ENCODE measurements around the gene CAMK2B. TPM values are rescaled to one million over a fixed set of nuclear protein-coding genes. Genes with fewer than 3 reads are reported as not detected.

CAMK2B gene
- total RNA-seq, 1 experiment from 2014 or later = 0.06 TPM

DNA sequence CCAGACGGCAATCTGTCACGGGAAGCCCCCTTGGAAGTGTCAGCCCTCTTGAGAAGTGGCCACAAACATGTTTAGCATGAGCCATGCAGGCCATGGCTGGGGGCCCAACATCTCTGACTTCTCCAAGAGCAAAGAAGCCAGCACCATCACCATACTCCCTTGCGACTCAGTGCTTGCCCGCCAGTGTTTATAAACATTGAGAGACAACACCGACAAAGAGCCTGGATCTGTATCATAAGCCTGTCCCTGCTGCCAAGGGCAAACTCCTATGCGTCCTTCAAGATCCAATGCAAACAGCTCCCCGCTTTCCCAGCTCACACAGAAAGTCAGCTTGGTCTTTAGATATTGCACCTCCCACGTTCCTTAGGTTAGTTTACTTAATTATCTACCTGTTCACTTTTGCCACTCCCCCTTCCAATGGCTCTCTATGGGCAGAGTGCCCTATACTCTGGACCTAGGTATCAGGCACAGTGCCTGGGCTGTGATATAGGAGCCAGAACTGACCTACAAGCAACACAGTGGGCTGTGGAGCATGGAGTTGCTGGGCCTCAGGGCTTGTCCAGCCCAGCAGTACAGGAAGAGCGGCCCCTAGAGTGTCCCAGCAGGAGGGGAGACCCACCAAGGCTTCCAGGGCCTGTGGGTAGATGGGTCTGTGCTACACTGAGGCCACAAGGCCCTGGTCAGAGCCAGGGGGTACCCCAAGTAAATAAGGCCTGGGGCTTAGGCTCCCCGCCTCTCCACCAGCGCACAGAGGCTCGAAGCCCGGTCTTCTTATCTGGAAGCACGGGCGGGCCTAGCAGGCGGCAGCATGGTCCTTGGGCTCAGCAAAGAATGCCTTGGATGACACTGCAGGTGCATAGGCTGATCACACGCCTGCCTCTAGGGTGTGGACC lies 37.7 kb downstream of the CAMK2B start:
- DNase-seq (ENCODE audit: low read depth) = no peak

DNA sequence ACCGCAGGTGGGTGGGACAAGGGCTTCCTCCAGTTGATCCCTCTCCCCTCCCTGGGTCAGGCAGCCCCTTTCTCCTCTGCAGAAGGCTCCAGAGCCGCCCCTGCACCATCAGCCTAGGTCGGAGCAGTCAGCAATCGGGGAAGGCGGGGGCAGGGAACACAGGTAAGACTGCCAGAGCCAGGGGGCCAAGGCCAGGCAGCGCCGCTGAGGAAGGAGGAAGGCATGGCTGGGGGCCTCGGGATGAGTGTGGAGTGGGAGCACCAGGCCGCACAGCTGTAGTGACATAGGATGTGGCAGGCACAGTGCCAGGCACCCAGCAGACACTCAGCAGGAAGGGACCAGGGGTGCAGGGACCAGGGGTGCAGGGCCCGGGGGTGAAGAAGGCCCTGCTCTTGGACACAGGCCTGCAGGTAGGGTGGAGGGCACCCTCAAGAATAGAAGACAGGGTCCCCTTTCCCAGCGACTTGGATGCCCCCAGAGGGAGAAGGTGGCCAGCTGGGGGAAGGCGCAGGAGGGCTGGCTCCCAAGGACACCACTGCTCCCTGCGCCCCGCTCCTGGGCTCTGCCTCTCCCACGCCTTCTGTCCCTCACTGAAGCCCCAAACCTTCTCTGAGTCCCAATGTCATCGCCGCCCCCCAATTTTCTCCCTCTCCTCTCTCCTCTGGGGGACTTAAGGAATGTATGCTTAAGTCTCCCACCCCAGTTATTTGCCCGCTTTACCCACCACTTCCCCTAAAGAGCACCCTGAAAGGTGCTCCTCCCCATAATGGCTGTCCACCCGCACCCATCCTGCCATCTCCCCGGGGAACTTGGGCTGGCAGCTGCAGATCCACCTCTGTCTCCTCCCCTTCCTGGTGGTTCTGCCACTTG lies 38.5 kb downstream of the CAMK2B start:
- no peak for DNase-seq (ENCODE audit: low read depth)

DNA sequence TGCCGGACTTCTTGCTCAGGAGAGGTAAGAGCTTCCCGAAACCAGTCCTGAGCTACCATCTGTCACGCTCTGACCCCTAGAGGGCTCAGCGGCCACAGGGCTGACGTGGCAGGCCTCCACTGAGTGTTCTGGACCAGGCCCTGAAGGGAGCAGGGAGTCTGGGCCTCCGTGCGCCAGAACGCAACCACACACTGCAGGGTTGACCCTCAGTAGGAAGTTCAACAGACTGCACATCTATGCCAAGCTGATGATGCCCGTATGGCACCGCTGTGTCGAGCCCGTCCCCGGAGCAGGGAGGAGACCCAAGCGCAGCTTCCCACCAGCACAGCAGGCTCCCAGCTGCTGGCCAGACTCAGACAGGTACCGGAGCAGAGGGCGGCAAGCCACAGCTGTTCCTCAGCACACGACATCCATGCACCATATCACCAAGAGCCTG lies 39.2 kb downstream of the CAMK2B start:
- no peak for DNase-seq (ENCODE audit: low read depth)

DNA sequence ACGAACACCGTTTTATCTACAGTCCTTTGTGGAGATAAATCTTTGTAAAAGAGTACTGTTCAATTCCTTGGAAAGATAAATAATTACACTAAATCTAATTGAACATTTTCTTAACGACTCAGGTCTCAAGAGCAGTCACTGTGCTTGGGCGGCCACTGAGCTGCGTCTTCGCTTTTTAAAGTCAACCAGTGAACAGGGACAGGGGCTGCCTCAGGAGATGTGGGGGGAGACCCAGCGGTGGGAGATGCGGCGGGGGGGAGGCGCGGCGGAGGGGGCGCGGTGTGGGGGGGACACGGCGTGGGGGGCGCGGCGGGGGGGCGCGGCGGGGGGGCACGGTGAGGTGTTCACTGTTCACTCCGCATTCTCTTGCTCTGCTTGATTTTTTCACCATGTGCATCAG lies 39.8 kb downstream of the CAMK2B start:
- DNase-seq (ENCODE audit: low read depth) = no peak

DNA sequence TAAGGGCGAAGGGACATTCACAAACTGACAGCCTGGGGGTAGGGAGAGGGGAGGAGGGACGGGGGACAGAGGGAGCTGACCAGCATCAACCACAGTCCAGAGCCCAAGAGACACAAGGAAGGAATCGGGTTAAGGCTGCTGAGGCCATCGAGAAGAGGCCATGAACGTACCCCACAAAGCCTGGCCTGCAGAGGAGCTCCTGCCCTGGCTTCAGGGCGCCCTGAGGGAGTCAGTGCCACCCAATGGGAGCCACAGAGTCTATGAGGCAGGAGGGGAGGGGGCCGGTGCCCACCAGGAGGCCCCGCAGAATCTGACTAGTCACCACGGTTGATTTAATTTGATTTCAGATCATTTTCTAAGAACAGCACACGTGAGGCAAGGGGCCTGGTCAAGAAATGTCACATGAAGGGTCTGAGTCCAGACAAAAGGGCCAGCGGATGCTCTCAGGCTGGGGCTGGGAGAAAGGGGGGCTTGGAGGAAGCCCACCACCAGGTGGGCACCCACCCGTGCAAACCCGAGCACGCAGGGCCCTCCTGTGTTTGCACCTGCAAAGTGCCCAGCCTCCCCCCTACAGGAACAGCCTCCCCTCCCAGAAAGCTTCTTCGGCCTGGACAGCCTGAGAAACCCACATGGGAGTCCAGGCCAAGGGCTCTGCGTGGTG lies 40.4 kb downstream of the CAMK2B start:
- DNase-seq (ENCODE audit: low read depth) = no peak

DNA sequence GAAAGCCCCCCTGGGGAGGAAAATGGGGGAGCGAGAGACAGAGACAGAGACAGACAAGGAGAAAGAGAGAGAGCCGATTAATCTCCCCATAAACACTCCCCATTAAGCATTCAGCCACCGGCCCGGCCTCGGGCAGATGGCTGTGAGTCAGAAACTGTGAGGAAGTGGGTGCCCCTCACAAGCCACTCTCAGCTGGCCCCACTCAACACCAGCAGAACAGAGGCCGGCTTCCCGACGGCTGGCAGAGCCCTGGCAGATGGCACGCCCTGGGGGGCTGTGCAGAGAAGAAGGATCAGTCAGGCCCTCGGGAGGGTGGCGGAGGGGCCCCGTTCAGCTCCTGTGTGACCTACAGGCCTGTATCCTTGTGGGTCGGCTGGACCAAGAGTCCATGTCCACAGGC lies 41.2 kb downstream of the CAMK2B start:
- peak; percentile 72 for DNase-seq (ENCODE audit: low read depth)

DNA sequence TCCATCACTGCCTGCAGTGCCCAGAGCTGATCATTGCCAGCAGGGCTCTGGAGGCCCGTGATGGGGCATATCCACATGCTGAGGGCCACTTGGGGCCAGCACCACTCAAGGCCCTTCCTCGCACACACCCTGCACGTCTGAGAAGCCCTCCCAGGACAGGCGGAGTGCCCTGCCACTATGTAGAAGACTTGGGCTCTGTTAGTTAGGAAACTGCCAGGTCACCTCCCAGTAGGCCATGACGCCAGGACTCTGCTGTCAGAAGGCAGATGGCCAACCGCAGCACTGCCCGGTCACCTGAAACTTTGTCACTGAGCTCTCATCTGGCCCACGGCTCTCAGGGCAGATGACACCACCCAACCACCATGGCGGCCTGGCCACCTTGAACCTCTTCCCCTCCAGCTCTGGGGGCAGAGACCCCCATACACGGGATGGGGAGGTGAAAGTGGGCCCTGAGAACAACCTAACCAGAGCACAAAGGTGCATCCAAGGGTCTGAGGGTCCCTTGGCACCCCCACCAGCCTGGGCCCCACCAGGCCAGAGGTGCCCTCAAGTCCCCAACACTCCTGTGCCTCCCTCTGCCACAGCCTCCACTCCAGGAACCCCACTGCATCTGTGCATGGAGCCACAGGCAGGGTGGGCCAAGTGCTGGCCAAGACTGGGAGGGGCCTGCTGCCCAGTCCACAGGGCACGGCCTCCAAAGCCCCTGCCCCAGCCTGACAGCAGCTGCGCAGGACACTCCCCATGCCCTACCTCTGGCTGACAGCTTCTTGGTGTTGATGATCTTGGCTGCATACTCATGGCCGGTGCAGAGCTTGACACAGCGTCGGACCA lies 41.8 kb downstream of the CAMK2B start:
- no peak for DNase-seq (ENCODE audit: low read depth)

DNA sequence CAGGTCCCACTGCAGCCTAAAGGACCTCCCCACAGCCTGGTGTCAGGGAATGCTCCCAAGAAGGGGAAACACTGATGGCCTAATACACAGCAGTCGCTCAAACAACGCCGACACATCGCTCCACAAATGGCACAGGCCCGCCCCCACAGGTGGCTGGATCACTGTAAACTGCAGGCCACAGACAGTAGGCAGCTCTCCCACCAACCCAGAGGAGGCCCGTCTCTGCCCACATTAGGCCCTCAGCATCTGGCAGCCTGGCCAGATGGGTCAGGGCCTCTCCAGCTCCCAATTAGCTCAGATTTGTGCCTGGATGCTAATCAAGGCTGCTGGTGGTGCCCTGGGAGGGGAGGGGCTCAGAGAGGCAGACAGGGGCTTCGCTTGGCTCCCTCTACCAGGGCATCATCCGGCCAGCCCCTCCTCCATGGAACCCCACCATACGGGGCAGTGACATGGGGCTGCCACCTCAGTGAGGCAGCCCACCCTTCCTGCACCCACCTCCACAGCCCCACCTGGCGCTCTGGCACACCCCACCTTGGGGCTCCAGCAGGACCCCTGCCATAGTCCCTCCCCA lies 42.7 kb downstream of the CAMK2B start:
- no peak for DNase-seq (ENCODE audit: low read depth)

DNA sequence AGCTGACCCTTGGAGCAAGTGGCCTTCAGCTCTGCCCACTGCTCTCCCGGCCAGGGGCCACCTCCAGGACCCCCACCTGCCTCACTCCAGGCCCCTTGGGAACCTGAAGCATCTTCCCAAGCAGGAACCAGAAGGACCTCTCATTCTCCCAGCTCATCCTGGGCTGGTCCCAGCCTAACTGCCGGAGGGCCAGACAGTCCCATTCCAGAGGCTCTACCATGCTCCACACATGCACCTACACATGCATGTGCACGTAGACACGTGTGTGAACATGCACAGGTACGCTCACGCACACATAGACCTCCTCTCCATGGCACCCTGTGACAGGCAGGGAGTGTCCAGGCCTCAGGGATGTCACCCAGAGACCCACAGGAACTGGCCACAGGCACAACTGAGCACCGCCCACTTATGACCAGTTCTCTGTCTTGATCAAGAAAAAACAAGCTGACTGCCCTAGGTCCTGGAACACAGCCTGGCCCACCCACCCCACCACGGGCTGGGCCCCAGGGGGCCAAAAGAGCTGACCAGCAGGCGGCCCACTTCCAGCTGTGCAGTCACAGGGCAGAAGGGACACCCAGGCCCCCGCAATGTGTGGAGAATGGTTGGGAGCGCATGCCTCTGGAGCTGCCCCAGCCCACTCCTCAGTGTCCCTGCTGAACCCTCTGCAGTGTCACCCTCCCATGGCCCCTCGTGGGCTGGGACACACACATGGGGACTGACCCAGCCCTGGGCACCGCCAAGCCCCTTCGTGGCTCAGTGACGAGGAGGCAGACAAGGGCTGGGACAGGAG lies 43.4 kb downstream of the CAMK2B start:
- DNase-seq (ENCODE audit: low read depth) = no peak

DNA sequence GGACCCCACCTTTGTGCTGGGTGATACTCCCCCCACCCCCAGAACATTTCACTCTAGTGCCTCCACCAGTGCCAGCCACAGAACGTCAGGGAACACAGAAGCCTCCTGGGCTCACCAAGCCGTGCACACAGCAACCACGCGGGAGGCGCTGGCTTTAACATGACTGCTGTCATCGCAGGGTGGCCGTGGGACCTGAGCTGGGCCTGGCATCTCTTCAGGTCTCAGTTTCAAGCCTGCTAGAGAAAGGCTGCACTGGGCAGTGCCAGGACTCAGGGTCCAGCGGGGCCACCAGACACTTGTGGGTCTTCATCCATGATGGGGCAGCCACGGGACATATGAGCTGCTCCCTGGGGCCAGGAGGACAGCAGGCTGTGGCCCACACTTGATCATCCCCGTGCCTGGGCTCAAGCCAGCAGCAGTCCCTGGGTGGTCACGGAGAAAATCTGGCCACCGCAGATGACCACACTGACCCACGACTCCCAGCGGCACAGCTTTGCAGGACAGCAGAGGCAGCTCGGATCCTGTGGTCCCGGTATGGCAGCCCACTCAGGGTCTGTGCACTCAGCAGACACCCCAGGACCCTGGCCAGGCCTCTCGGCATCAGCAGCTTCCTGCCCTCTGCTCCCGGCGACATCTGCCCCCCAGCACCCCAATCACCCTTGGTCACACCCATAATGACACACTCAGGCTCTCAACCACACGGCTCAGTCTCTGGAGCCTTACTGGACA lies 44.2 kb downstream of the CAMK2B start:
- no peak for DNase-seq (ENCODE audit: low read depth)

DNA sequence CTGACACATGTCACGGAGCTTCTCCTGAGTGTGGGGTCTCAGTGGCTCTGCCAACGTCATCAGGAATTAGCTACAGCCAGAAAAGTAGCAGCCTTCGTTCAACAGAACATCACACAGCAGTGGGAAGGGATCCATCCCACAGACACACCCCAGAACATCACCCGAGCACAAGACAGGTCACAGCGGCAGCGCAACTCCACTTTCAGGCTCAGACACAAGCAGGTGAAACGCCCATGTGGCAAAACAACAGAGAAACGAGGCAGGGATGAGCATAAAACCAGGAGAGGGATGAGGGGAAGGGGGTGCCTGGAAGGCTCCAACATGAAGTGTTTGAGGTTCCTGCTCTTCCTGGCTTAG lies 44.8 kb downstream of the CAMK2B start:
- DNase-seq (ENCODE audit: low read depth) = no peak

DNA sequence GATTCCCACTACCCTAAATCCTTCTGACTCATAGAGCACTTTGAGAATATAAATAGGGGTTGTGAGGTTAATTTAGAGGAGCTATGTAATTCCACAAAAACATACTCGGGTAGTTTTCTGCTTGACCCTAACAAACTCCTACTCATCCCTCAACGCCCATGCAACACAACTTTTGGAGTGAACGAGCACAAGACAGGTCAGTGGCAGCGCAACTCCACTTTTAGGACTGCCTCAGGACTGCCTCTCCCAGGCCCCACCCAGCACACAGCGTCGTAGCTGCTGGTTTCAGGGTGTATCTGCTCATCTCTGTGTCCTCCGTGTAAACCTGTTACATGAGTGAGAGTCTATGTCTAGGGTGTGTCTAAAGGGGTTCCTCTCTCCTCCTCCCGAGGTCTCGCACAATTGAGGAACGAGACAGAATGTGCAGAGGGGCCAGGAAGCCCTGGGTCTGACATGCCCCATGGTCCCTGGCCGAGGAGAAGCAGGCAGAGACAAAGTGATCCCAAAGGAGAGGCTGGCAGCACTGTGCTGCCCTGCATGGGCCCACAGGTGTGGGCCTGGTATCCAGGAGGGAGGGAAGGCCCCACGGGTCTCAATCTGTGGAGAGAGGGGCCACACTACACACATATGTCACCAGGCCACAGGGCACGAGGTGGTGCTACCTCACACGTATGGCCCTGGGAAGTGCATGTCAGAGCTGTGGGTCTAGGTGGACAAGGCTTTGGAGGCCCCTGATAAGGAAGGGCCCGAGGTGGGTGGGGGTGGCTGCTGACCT lies 45.5 kb downstream of the CAMK2B start:
- DNase-seq (ENCODE audit: low read depth) = no peak

DNA sequence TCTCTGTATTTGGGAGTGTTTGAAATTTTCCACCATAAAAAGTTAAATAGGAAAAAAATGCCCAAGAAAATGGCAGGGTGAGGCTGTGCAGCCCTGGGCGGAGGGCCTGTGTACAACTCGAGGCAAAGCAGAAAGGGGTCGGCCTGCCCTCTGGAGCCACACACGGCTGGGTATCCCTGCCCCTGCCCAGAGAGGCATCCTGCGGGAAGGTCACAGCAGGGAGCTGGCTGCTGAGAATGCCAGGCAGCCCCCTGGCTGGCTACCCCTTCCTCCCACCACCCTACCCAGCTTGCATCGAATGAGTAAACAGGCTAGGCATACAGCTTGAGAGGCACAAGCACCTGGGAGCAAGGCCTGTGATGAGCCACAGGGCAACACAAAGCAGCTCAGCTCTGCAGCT lies 46.1 kb downstream of the CAMK2B start:
- DNase-seq (ENCODE audit: low read depth) = no peak

DNA sequence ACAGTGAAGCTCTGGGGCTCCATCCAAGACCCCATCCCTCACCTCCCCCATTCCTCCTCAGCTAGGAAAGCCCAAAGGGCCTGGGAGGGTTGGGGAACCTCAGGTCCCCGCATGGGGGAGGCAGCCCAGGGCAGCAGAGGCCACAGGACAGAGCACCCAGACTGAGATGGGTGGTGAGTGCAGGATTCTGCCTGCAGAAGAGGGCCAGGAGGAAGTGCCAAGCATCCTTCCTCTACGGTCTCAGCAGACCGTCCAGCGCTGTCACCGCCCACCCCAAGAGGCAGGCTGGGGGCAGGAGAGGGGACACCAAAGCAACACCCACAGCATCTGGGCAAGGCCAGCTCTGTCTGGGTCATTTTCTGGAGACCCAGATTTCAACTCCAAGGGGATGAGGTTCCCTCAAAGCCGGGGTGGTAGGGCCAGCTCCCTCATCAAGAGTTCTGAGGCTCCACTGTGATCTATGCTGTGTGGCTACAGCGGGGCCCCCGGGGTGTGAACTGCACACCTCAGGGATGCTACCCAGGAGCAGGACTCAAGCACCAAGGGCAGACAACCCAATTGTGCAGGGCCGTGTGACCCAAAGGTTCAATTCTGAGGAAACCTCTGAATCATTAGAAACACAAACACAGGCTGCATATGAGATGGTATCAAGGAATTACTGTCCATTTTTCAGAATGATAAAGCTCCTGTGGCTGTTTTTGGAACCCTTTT lies 46.8 kb downstream of the CAMK2B start:
- DNase-seq (ENCODE audit: low read depth) = no peak

DNA sequence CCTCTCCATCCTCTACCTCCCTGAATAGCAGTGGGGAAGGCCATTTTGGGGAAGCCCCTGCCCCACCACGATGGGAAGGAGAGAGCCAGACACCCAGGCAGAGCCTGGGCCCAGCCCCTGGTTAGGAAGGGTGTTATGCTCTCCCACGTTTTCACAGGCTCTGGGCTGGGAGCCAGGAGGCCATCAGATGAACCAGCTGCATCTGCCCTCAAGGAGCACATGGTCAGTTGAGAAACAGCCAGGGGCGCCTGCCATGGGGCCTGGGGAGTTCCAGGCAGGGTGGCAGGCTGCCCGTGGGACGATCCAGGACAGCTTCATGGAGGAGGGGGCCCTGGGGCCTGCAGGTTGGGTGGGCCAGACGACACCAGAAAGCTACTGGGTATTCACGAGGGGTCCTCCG lies 47.5 kb downstream of the CAMK2B start:
- no peak for DNase-seq (ENCODE audit: low read depth)

DNA sequence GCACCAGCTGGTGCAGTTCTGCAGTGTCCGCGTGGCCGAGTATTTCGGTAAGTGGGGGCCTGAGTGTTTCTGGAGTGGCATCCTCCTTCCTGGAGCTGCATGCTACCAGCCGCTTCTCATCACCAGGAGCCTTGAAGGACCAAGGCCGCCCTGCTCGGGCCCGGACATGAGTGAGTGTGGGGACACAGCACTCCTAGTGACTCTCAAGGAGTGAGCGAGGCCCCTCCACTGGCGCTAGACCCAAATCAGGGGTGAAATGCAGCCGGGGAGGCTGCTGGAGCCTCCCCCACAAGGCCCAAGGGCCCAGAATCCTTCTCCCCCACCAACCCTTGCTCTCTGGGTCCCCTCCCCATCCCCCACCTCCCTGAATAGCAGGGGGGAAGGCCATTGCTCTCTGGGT lies 48.0 kb downstream of the CAMK2B start:
- no peak for DNase-seq (ENCODE audit: low read depth)

DNA sequence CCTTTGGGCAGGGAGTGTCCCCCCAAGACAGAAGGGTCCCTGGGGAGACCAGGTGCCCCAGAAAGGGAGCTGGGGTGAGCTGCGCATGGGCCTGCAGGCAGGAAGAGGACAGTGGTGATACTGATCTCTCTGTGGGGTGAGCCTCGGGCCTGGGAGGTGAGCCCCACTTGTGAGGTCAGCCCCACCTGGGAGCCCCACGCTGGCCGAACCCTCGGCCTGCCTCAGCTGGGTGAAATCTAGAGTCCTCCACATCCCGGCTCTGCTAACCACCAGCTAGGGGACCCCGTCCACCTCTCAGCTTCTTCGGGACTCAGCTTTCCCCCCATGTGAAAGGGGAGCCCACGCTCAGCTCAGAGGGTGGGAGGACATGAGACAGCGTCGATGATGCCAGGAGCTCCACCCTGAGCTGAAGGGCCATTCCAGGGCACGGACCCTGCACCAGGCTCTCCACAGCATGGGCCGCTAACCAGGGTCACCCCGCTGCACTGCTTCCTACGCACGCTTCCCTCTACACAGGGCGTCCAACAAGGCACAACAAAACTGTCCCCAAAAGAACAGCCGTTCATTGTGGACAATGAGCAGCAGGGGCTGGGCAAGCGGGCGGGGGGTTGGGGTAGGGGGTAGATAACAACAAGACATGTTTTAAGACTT lies 48.7 kb downstream of the CAMK2B start:
- no peak for DNase-seq (ENCODE audit: low read depth)
